ENCODE measurements around the gene TRPV4.

DNA sequence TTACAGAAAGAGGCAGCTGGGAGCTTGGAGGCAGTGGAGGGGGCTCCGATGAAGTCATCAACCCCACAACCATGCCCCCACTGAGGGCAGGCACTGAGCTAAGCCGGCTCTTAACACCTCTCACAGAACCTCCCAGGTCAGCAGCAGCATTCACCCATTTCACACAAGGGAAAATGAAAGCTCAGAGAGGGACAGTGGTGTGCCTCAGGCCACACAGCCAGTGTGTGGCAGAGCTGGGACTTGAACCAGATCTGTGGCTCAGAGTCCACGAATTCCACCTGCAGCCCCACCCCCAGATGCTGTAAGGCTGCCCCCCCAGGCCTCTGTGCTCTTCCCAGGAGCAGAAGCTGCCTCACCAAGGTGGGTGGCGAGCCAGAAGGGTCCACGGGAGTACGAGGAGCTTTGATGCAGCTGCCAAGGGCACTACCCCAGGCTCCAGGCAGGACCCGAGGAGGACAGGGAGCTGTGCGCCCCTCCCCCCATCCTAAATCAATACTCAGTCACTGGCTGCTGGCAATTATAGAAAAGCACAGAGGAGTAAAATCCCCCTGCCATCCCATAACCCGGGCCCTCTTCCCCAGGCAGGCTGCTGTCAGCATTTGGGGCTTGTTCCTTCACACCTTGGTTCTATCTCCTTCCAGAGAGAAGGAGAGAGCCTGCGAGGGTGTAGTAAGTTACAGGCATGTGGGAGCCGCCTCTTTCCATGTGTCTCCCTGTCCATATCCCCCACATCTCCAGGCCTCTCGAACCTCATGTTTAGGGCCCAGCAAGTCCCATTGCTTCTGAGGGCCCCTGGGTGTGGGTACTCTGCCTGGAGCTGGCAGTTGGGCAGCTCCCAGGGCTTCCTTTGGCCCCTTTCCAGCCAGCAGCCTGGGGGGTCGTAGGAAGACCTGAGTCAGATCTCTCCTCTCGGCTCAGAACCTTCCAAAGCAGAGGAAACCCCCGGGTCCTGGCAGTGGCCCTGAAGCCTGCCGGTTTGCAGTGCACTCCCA lies 72.0 kb downstream of the TRPV4 start:
- TF ChIP-seq EZH2 (IDR thresholded peaks at IDR 0.05) = no peak
- TF ChIP-seq POLR2AphosphoS5 (IDR thresholded peaks at IDR 0.05; ENCODE audit: borderline replicate concordance, low read depth, low read length) = no peak
- TF ChIP-seq FOXP2 (optimal IDR thresholded peaks at IDR 0.05; ENCODE audit: control extremely low read depth, extremely low read length, insufficient read depth) = no peak

All from SK-N-MC (cell line).